Measurements from ENCODE around the gene LSG1. TPM values are rescaled to one million over a fixed set of nuclear protein-coding genes. Genes with fewer than 3 reads are reported as not detected.

Gene LSG1
- polyA plus RNA-seq, 1 donor from 2014 or later: 35.5 TPM

DNA sequence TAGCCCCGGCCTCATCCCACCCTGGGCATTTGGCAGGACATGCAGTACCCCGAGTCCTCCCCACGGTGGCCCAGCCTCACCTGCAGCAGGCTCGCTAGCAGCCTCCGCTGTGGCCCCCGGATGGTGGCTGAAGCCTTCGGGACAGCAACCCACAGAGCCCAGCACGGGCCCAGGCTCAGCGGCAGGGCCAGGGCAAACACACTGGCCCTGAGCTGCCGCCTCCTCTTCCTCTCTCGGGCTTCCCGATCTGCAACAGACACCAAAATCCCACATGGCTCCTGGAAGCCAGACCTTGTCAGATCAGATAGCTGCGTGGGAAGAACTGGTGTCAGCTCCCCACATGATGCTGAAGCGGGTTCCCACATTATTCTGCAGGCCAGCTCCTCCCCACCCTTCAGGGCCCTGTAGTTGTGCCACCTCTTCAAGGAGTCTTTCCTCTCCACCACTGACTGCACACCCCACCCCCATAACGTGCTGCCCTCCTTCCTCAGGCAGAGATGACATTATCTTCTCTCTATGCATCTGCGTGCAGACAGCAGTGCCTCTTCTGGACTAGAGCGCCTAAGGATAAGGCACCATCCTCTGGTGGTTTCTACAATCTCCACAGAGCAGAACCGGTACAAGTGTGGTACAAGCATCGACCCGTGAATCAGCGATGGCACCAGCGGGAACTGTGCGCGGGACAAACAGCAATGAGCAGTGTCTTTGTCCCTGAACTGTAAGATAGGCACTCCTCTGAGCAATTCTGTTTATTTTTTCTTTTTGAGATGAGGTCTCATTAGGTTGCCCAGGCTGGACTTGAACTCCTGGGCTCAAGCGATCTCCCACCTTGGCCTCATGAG is 48.3 kb downstream of the LSG1 start:
- no peaks in the 10 kb centered on the region for H3K9me2 ChIP-seq (ENCODE audit: insufficient read depth, low read length)
- no peak overlapping the region for H3K27ac ChIP-seq (ENCODE audit: low read length)
- H3K79me2 ChIP-seq (replicated peaks; ENCODE audit: insufficient read depth, low read length): no peaks in the 10 kb centered on the region
- no peak overlapping the region for H3K4me2 ChIP-seq (ENCODE audit: low read length)
- H3K9me3 ChIP-seq (ENCODE audit: low read length): no peaks in the 10 kb centered on the region
- no peak overlapping the region for H2AFZ ChIP-seq (ENCODE audit: low read depth, low read length)
- TF ChIP-seq, protein P1, sequence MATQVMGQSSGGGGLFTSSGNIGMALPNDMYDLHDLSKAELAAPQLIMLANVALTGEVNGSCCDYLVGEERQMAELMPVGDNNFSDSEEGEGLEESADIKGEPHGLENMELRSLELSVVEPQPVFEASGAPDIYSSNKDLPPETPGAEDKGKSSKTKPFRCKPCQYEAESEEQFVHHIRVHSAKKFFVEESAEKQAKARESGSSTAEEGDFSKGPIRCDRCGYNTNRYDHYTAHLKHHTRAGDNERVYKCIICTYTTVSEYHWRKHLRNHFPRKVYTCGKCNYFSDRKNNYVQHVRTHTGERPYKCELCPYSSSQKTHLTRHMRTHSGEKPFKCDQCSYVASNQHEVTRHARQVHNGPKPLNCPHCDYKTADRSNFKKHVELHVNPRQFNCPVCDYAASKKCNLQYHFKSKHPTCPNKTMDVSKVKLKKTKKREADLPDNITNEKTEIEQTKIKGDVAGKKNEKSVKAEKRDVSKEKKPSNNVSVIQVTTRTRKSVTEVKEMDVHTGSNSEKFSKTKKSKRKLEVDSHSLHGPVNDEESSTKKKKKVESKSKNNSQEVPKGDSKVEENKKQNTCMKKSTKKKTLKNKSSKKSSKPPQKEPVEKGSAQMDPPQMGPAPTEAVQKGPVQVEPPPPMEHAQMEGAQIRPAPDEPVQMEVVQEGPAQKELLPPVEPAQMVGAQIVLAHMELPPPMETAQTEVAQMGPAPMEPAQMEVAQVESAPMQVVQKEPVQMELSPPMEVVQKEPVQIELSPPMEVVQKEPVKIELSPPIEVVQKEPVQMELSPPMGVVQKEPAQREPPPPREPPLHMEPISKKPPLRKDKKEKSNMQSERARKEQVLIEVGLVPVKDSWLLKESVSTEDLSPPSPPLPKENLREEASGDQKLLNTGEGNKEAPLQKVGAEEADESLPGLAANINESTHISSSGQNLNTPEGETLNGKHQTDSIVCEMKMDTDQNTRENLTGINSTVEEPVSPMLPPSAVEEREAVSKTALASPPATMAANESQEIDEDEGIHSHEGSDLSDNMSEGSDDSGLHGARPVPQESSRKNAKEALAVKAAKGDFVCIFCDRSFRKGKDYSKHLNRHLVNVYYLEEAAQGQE (IDR thresholded peaks at IDR 0.05; ENCODE audit: borderline replicate concordance): no peak
- TF ChIP-seq MXI1 (conservative IDR thresholded peaks at IDR 0.05; ENCODE audit: poor library complexity, severe bottlenecking): no peak
- H3K9ac ChIP-seq (ENCODE audit: low read length): no peak overlapping the region
- no peaks in the 10 kb centered on the region for H3F3A ChIP-seq (ENCODE audit: insufficient read depth, low read length, poor library complexity, severe bottlenecking)
- H3K4me3 ChIP-seq (ENCODE audit: low read length): no peak overlapping the region
- no peaks in the 10 kb centered on the region for H4K20me1 ChIP-seq (ENCODE audit: insufficient read depth)
- H3K27me3 ChIP-seq (ENCODE audit: insufficient read depth, low read depth, low read length): no peaks in the 10 kb centered on the region
- no peaks in the 10 kb centered on the region for H3K36me3 ChIP-seq (ENCODE audit: insufficient read depth, low read length)

DNA sequence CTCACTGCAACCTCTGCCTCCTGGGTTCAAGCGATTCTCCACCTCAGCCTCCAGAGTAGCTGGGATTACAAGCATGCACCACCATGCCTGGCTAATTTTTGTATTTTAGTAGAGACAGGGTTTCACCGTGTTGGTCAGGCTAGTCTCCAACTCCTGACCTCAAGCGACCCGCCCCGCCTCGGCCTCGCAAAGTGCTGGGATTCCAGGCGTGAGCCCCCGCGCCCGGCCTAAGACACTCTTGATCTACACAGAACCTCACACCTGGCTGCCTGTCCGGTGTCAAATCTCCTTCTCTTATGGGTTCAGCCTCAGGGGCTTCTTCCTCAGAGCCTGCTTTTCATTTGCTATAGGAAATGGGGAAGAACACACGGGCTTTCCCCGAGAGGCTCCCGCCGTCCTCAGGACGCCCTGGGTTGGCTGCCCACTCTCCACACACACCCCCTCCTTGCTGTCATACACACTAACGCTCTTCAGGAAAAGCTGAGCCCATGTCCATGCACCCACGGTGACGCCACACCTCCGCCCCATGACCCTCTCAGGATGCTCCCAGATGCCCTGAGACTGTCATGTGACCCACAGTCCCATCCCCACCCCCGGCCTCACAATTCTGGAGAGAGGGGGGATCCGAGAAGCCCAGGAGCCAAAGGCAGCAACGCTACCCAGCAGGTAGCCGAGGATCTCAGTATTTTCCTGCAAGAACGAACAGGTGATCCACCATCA is 49.2 kb downstream of the LSG1 start:
- no peak overlapping the region for H2AFZ ChIP-seq (ENCODE audit: low read depth, low read length)
- no peak overlapping the region for H3K4me2 ChIP-seq (ENCODE audit: low read length)
- no peak overlapping the region for H3K4me3 ChIP-seq (ENCODE audit: low read length)
- H3K27me3 ChIP-seq (ENCODE audit: insufficient read depth, low read depth, low read length): no peaks in the 10 kb centered on the region
- no peaks in the 10 kb centered on the region for H4K20me1 ChIP-seq (ENCODE audit: insufficient read depth)
- no peak overlapping the region for H3K27ac ChIP-seq (ENCODE audit: low read length)
- H3K79me2 ChIP-seq (replicated peaks; ENCODE audit: insufficient read depth, low read length): no peaks in the 10 kb centered on the region
- H3K36me3 ChIP-seq (ENCODE audit: insufficient read depth, low read length): no peaks in the 10 kb centered on the region
- no peaks in the 10 kb centered on the region for H3K9me2 ChIP-seq (ENCODE audit: insufficient read depth, low read length)
- TF ChIP-seq, protein P1 (IDR thresholded peaks at IDR 0.05; ENCODE audit: borderline replicate concordance): no peak
- TF ChIP-seq MXI1 (conservative IDR thresholded peaks at IDR 0.05; ENCODE audit: poor library complexity, severe bottlenecking) (no peak), POLR2AphosphoS5 (IDR thresholded peaks at IDR 0.05) (no peak), EP300 (conservative IDR thresholded peaks at IDR 0.05; ENCODE audit: poor library complexity, severe bottlenecking) (no peak), RAD21 (conservative IDR thresholded peaks at IDR 0.05) (no peak), EZH2 (IDR thresholded peaks at IDR 0.05; ENCODE audit: borderline replicate concordance, insufficient read depth, low read length, poor library complexity, severe bottlenecking) (no peak), SMC3 (conservative IDR thresholded peaks at IDR 0.05; ENCODE audit: poor library complexity) (no peak), TAF1 (IDR thresholded peaks at IDR 0.05; ENCODE audit: low read depth) (no peak)
- TF ChIP-seq, protein P2, sequence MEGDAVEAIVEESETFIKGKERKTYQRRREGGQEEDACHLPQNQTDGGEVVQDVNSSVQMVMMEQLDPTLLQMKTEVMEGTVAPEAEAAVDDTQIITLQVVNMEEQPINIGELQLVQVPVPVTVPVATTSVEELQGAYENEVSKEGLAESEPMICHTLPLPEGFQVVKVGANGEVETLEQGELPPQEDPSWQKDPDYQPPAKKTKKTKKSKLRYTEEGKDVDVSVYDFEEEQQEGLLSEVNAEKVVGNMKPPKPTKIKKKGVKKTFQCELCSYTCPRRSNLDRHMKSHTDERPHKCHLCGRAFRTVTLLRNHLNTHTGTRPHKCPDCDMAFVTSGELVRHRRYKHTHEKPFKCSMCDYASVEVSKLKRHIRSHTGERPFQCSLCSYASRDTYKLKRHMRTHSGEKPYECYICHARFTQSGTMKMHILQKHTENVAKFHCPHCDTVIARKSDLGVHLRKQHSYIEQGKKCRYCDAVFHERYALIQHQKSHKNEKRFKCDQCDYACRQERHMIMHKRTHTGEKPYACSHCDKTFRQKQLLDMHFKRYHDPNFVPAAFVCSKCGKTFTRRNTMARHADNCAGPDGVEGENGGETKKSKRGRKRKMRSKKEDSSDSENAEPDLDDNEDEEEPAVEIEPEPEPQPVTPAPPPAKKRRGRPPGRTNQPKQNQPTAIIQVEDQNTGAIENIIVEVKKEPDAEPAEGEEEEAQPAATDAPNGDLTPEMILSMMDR (IDR thresholded peaks at IDR 0.05; ENCODE audit: poor library complexity, severe bottlenecking): no peak
- no peaks in the 10 kb centered on the region for H3F3A ChIP-seq (ENCODE audit: insufficient read depth, low read length, poor library complexity, severe bottlenecking)
- no peak overlapping the region for H3K9ac ChIP-seq (ENCODE audit: low read length)
- no peaks in the 10 kb centered on the region for H3K9me3 ChIP-seq (ENCODE audit: low read length)
